Measurements from ENCODE around the gene TMEM86A. TPM values are rescaled to one million over a fixed set of nuclear protein-coding genes. Genes with fewer than 3 reads are reported as not detected.
A peak's percentile ranks its signal among the peaks of the same experiment; 100 is the strongest.

The TMEM86A gene
- total and polyA plus RNA-seq, 3 experiments from 2014 or later = 0.54 to 1.3 (median 1.0) TPM

- H3K36me3 ChIP-seq (ENCODE audit: insufficient read depth, low read length) = no peaks in the 10 kb centered on the region
- POLR2A ChIA-PET = no interaction called here
Measured at GRCh38 chr11:18749681-18750319, 51.2 kb downstream of the TMEM86A start.

GRCh38 chr11:18750944-18751343 lies 52.4 kb downstream of the TMEM86A start:
- no peak overlapping the region for H3K4me3 ChIP-seq (ENCODE audit: low read length)
- ChIA-PET POLR2A (no interaction called here), CTCF (interaction anchor here (2.0 kb wide), 1 partner anchor 14 kb away, joined by 6 read pairs; no protein-coding TSS in a partner anchor)
- H3K36me3 Mint-ChIP-seq = no peaks in the 10 kb centered on the region
- H3K27me3 Mint-ChIP-seq = peaks cover 5 to 20% of the 10 kb centered on the region in 2 donors
- no peaks in the 10 kb centered on the region for H3K9me3 ChIP-seq (ENCODE audit: low read length)
- DNase-seq = no peak
- H3K27me3 ChIP-seq (ENCODE audit: insufficient read depth, low read length, poor library complexity, severe bottlenecking) = no peaks in the 10 kb centered on the region
- H3K27ac ChIP-seq (ENCODE audit: low read depth, low read length) = no peak overlapping the region
- H3K4me1 ChIP-seq (ENCODE audit: insufficient read depth, low read length) = no peaks in the 10 kb centered on the region
- H3K4me1 Mint-ChIP-seq = no peaks in the 10 kb centered on the region
- H3K4me3 Mint-ChIP-seq = no peak overlapping the region
- H3K36me3 ChIP-seq (ENCODE audit: insufficient read depth, low read length) = no peaks in the 10 kb centered on the region
- H3K27ac Mint-ChIP-seq = peak overlapping the region in 1 of 8 donors; percentile 34
- no peaks in the 10 kb centered on the region for H3K9me3 Mint-ChIP-seq

More at GRCh38 chr11:18749681-18750319, 51.2 kb downstream of the TMEM86A start:
- DNase-seq = no peak
- CTCF ChIA-PET = interaction anchor here (0.8 kb wide), 1 partner anchor 8 kb away, joined by 3 read pairs; no protein-coding TSS in a partner anchor
- Histone ChIP-seq H3K4me1 (ENCODE audit: insufficient read depth, low read length) (no peaks in the 10 kb centered on the region), H3K4me3 (ENCODE audit: low read length) (no peak overlapping the region), H3K27me3 (ENCODE audit: insufficient read depth, low read length, poor library complexity, severe bottlenecking) (no peaks in the 10 kb centered on the region), H3K27ac (ENCODE audit: low read depth, low read length) (no peak overlapping the region), H3K9me3 (ENCODE audit: low read length) (no peaks in the 10 kb centered on the region)
- no peaks in the 10 kb centered on the region for H3K9me3 Mint-ChIP-seq
- peak overlapping the region in 1 of 8 donors; percentile 64 for H3K27ac Mint-ChIP-seq
- H3K4me1 Mint-ChIP-seq = no peaks in the 10 kb centered on the region
- no peaks in the 10 kb centered on the region for H3K36me3 Mint-ChIP-seq
- no peak overlapping the region for H3K4me3 Mint-ChIP-seq
- peaks cover 5 to 20% of the 10 kb centered on the region in 2 donors for H3K27me3 Mint-ChIP-seq

GRCh38 chr11:18752502-18752901 lies 53.9 kb downstream of the TMEM86A start:
- CTCF ChIA-PET = interaction anchor here (2.0 kb wide), 1 partner anchor 12 kb away, joined by 6 read pairs; no protein-coding TSS in a partner anchor
- H3K27me3 Mint-ChIP-seq = peaks cover 2 to 20% of the 10 kb centered on the region in 2 donors

GRCh38 chr11:18754308-18754707 lies 55.7 kb downstream of the TMEM86A start:
- H3K27ac Mint-ChIP-seq = no peak overlapping the region
- no peak for DNase-seq
- Histone ChIP-seq H3K27me3 (ENCODE audit: insufficient read depth, low read length, poor library complexity, severe bottlenecking) (no peaks in the 10 kb centered on the region), H3K4me1 (ENCODE audit: insufficient read depth, low read length) (no peaks in the 10 kb centered on the region), H3K9me3 (ENCODE audit: low read length) (no peaks in the 10 kb centered on the region), H3K27ac (ENCODE audit: low read depth, low read length) (no peak overlapping the region), H3K36me3 (ENCODE audit: insufficient read depth, low read length) (no peaks in the 10 kb centered on the region), H3K4me3 (ENCODE audit: low read length) (no peak overlapping the region)
- no peaks in the 10 kb centered on the region for H3K9me3 Mint-ChIP-seq
- ChIA-PET POLR2A (no interaction called here), CTCF (no interaction called here)
- no peaks in the 10 kb centered on the region for H3K4me1 Mint-ChIP-seq
- peaks cover 4 to 20% of the 10 kb centered on the region in 2 donors for H3K27me3 Mint-ChIP-seq
- H3K4me3 Mint-ChIP-seq = no peak overlapping the region
- H3K36me3 Mint-ChIP-seq = no peaks in the 10 kb centered on the region

More at GRCh38 chr11:18752502-18752901, 53.9 kb downstream of the TMEM86A start:
- Mint-ChIP-seq H3K4me1 (no peaks in the 10 kb centered on the region), H3K9me3 (no peaks in the 10 kb centered on the region), H3K4me3 (no peak overlapping the region), H3K36me3 (no peaks in the 10 kb centered on the region), H3K27ac (no peak overlapping the region)
- Histone ChIP-seq H3K27me3 (ENCODE audit: insufficient read depth, low read length, poor library complexity, severe bottlenecking) (no peaks in the 10 kb centered on the region), H3K4me3 (ENCODE audit: low read length) (no peak overlapping the region), H3K27ac (ENCODE audit: low read depth, low read length) (no peak overlapping the region), H3K9me3 (ENCODE audit: low read length) (no peaks in the 10 kb centered on the region), H3K4me1 (ENCODE audit: insufficient read depth, low read length) (no peaks in the 10 kb centered on the region), H3K36me3 (ENCODE audit: insufficient read depth, low read length) (no peaks in the 10 kb centered on the region)
- POLR2A ChIA-PET = no interaction called here
- no peak for DNase-seq

Other genes starting within 250 kb of the TMEM86A start
- gene LDHAL6A, start 242.9 kb upstream of the TMEM86A start, total RNA-seq = not detected
- gene LDHAL6A, start 242.9 kb upstream of the TMEM86A start, polyA plus RNA-seq = not detected
- gene TSG101, start 171.8 kb upstream of the TMEM86A start, total RNA-seq = 10 to 100 TPM; 44.8 to 45.4 TPM
- 55.4 TPM for gene TSG101, start 171.8 kb upstream of the TMEM86A start, polyA plus RNA-seq
- gene UEVLD, start 110.0 kb upstream of the TMEM86A start, total RNA-seq = 10 to 100 TPM; 15.6 to 16.6 TPM
- 14.2 TPM for gene UEVLD, start 110.0 kb upstream of the TMEM86A start, polyA plus RNA-seq
- under 1 TPM in 1 of 2 experiments, not detected in 1; 0.96 TPM for gene MISFA, start 99.0 kb upstream of the TMEM86A start, total RNA-seq
- gene MISFA, start 99.0 kb upstream of the TMEM86A start, polyA plus RNA-seq = 0.47 TPM
- 10 to 100 TPM; 23.7 to 27.3 TPM for gene SPTY2D1, start 64.4 kb upstream of the TMEM86A start, total RNA-seq
- gene SPTY2D1, start 64.4 kb upstream of the TMEM86A start, polyA plus RNA-seq = 10.6 TPM
- under 1 TPM; 0.20 to 0.33 TPM for gene IGSF22, start 27.4 kb downstream of the TMEM86A start, total RNA-seq
- 6.1 TPM for gene IGSF22, start 27.4 kb downstream of the TMEM86A start, polyA plus RNA-seq
- not detected for gene PTPN5, start 93.0 kb downstream of the TMEM86A start, total RNA-seq
- gene PTPN5, start 93.0 kb downstream of the TMEM86A start, polyA plus RNA-seq = not detected
- not detected for gene MRGPRX1, start 240.6 kb downstream of the TMEM86A start, total RNA-seq
- gene MRGPRX1, start 240.6 kb downstream of the TMEM86A start, polyA plus RNA-seq = not detected